PFSK-1 (cell line): Measurements from ENCODE around the gene KIAA2012.

Experiments
- POLR2AphosphoS5 ChIP-seq: IDR thresholded peaks from 2 replicates; pipeline ENCODE4 v1.6.1; 2012; ENCODE audit warnings: low read depth, mild to moderate bottlenecking, control low read depth, low read length, moderate library complexity
- SIN3A ChIP-seq: IDR thresholded peaks from 2 replicates; pipeline ENCODE4 v1.6.1; 2012; ENCODE audit warnings: mild to moderate bottlenecking, low read length, moderate library complexity, borderline replicate concordance; ENCODE audit not compliant: insufficient read depth
- TAF1 ChIP-seq: IDR thresholded peaks from 2 replicates; pipeline ENCODE4 v1.6.1; 2012; ENCODE audit warnings: low read length, control low read depth, borderline replicate concordance; ENCODE audit not compliant: insufficient read depth
- TF ChIP-seq, protein P1 (sequence below), 2 experiments: IDR thresholded peaks; 2 replicates each; pipeline versions ENCODE4 v1.6.1 to v1.8.0; 2011 to 2012; ENCODE audit warnings: low read depth in 2 of 2, low read length in 2 of 2, control low read depth in 1 of 2, inconsistent platforms in 1 of 2, mild to moderate bottlenecking in 1 of 2, moderate library complexity in 1 of 2; ENCODE audit not compliant: insufficient read depth in 1 of 2

DNA sequence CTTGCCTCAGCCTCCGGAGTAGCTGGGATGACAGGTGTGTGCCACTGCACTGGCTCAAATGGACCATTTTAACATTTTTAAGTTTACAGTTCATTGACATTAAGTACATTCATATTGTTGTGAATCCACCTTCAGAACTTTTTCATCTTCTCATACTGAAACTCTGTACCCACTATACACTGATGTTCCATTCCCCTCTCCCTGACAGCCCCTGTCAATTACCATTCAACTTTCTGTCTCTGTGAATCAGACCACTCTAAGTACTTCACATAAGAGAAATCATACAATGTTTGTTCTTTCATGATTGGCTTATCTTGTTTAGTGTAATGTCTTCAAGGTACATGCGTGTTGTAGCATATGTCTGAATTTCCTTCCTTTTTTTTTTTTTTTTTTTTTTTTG, 1.9 kb upstream of the KIAA2012 start:
- TF ChIP-seq, protein P1, sequence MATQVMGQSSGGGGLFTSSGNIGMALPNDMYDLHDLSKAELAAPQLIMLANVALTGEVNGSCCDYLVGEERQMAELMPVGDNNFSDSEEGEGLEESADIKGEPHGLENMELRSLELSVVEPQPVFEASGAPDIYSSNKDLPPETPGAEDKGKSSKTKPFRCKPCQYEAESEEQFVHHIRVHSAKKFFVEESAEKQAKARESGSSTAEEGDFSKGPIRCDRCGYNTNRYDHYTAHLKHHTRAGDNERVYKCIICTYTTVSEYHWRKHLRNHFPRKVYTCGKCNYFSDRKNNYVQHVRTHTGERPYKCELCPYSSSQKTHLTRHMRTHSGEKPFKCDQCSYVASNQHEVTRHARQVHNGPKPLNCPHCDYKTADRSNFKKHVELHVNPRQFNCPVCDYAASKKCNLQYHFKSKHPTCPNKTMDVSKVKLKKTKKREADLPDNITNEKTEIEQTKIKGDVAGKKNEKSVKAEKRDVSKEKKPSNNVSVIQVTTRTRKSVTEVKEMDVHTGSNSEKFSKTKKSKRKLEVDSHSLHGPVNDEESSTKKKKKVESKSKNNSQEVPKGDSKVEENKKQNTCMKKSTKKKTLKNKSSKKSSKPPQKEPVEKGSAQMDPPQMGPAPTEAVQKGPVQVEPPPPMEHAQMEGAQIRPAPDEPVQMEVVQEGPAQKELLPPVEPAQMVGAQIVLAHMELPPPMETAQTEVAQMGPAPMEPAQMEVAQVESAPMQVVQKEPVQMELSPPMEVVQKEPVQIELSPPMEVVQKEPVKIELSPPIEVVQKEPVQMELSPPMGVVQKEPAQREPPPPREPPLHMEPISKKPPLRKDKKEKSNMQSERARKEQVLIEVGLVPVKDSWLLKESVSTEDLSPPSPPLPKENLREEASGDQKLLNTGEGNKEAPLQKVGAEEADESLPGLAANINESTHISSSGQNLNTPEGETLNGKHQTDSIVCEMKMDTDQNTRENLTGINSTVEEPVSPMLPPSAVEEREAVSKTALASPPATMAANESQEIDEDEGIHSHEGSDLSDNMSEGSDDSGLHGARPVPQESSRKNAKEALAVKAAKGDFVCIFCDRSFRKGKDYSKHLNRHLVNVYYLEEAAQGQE (IDR thresholded peaks at IDR 0.05; ENCODE audit: insufficient read depth in 1 of 2, low read depth in 2 of 2, low read length in 2 of 2): no peak
- TF ChIP-seq SIN3A (no peak), POLR2AphosphoS5 (no peak), TAF1 (no peak)
